Endodermal cell (in vitro differentiated cells): ENCODE results near the gene RTN1. TPM values are rescaled to one million over a fixed set of nuclear protein-coding genes. Genes with fewer than 3 reads are reported as not detected.

Experiments used
- DNase-seq: peaks from one replicate; pipeline ENCODE4 v3.0.0-alpha.2; 2017
- H3K27ac ChIP-seq: 2 replicates; pipeline ENCODE4 v1.5.1; 2013; ENCODE audit warnings: mild to moderate bottlenecking, low read depth, low read length, moderate library complexity
- H3K27me3 ChIP-seq: 2 replicates; pipeline ENCODE4 v1.6.1; 2013; ENCODE audit warnings: mild to moderate bottlenecking, low read length, moderate library complexity; ENCODE audit not compliant: insufficient read depth, control insufficient read depth, poor library complexity, severe bottlenecking
- H3K36me3 ChIP-seq: 2 replicates; pipeline ENCODE4 v1.7.0; 2013; ENCODE audit warnings: mild to moderate bottlenecking, low read length, moderate library complexity; ENCODE audit not compliant: control insufficient read depth, insufficient read depth
- H3K4me1 ChIP-seq: one replicate; pipeline ENCODE4 v1.7.0; 2013; ENCODE audit warnings: low read length; ENCODE audit not compliant: control insufficient read depth, insufficient read depth
- H3K4me3 ChIP-seq: 2 replicates; pipeline ENCODE4 v1.5.1; 2013; ENCODE audit warnings: mild to moderate bottlenecking, low read length, moderate library complexity
- H3K9ac ChIP-seq: 2 replicates; pipeline ENCODE4 v1.6.1; 2013; ENCODE audit warnings: mild to moderate bottlenecking, low read length, moderate library complexity; ENCODE audit not compliant: poor library complexity, severe bottlenecking; ENCODE audit errors: extremely low read depth
- H3K9me3 ChIP-seq: 2 replicates; pipeline ENCODE4 v1.6.1; 2013; ENCODE audit warnings: mild to moderate bottlenecking, low read length, moderate library complexity; ENCODE audit not compliant: control insufficient read depth
- H3K27ac Mint-ChIP-seq: 2 replicates; pipeline ENCODE4 v1.8.0; 2020; ENCODE audit warnings: mixed read lengths
- H3K27me3 Mint-ChIP-seq: 2 replicates; pipeline ENCODE4 v1.8.0; 2021; ENCODE audit warnings: mild to moderate bottlenecking, mixed read lengths; ENCODE audit not compliant: insufficient read depth
- H3K36me3 Mint-ChIP-seq: 2 replicates; pipeline ENCODE4 v1.8.0; 2020; ENCODE audit warnings: low read depth, mixed read lengths
- H3K4me1 Mint-ChIP-seq: 2 replicates; pipeline ENCODE4 v1.8.0; 2020; ENCODE audit warnings: mixed read lengths
- H3K4me3 Mint-ChIP-seq: 2 replicates; pipeline ENCODE4 v1.8.0; 2020; ENCODE audit warnings: mild to moderate bottlenecking, moderate library complexity, mixed read lengths
- H3K9me3 Mint-ChIP-seq: 2 replicates; pipeline ENCODE4 v1.8.0; 2020; ENCODE audit warnings: mild to moderate bottlenecking, mixed read lengths
- CTCF ChIP-seq: fragments of 200-600 bp; sonication (generic); conservative IDR thresholded peaks from 2 replicates; pipeline ENCODE4 v1.5.0; 2021; ENCODE audit warnings: antibody characterized with exemption, mild to moderate bottlenecking
- WGBS, 2 experiments: methylation state at CpG; one replicate each; pipeline versions ENCODE4 v1.1.5 to v1.1.7; 2013; ENCODE audit warnings: missing lambda C conversion rate in 2 of 2, mixed read lengths in 1 of 2; ENCODE audit not compliant: insufficient coverage in 1 of 2, insufficient read length in 1 of 2; 5-methylcytosine and 5-hydroxymethylcytosine counted together
- total RNA-seq, 2 donors: library from RNA; stranded (reverse); fragmentation: NEBNext Ultra II Directional in 1 of 2; extraction: Animal tissue kit (Norgen Biotek cat#: 25700) in 1 of 2; gene quantifications; 2 replicates in 1 of 2; 3 replicates in 1 of 2; pipeline ENCODE4 v1.2.1, GENCODE V29; 2021

Gene RTN1
- total RNA-seq, 2 donors from 2014 or later: 5.5 to 5.9 TPM

GRCh38 chr14:59846595-59846994, 24.0 kb downstream of the RTN1 start:
- no peak overlapping the region for H3K27ac Mint-ChIP-seq
- no peaks in the 10 kb centered on the region for H3K27me3 Mint-ChIP-seq
- 93% methylated on average over 2 of the region's 2 CpGs for WGBS, 2 experiments
- H3K4me3 Mint-ChIP-seq: no peak overlapping the region
- DNase-seq: no peak
- H3K9ac ChIP-seq: no peak overlapping the region
- no peaks in the 10 kb centered on the region for H3K4me1 Mint-ChIP-seq
- no peaks in the 10 kb centered on the region for H3K36me3 Mint-ChIP-seq
- no peaks in the 10 kb centered on the region for H3K9me3 ChIP-seq
- H3K9me3 Mint-ChIP-seq: no peaks in the 10 kb centered on the region
- H3K4me3 ChIP-seq: no peak overlapping the region
- TF ChIP-seq CTCF: no peak
- H3K27ac ChIP-seq: no peak overlapping the region
- H3K4me1 ChIP-seq: no peaks in the 10 kb centered on the region
- no peaks in the 10 kb centered on the region for H3K27me3 ChIP-seq
- no peaks in the 10 kb centered on the region for H3K36me3 ChIP-seq

- H3K4me3 ChIP-seq: no peak overlapping the region
- no peak overlapping the region for H3K9ac ChIP-seq
- no peaks in the 10 kb centered on the region for H3K4me1 ChIP-seq
- no peak overlapping the region for H3K27ac ChIP-seq
- Mint-ChIP-seq H3K4me1 (no peaks in the 10 kb centered on the region), H3K4me3 (no peak overlapping the region), H3K27me3 (no peaks in the 10 kb centered on the region), H3K27ac (no peak overlapping the region), H3K36me3 (no peaks in the 10 kb centered on the region), H3K9me3 (no peaks in the 10 kb centered on the region)
- H3K27me3 ChIP-seq: no peaks in the 10 kb centered on the region
- no peak for TF ChIP-seq CTCF
- no peaks in the 10 kb centered on the region for H3K36me3 ChIP-seq
- 89 to 95% methylated on average over 3 of the region's 3 CpGs for WGBS, 2 experiments
- H3K9me3 ChIP-seq: no peaks in the 10 kb centered on the region
- DNase-seq: no peak
Measured at GRCh38 chr14:59845245-59845644, 25.3 kb downstream of the RTN1 start.

GRCh38 chr14:59844186-59844812, 26.3 kb downstream of the RTN1 start:
- no peak overlapping the region for H3K4me3 Mint-ChIP-seq
- no peak for DNase-seq
- H3K4me1 ChIP-seq: no peaks in the 10 kb centered on the region
- no peak overlapping the region for H3K27ac ChIP-seq
- H3K4me1 Mint-ChIP-seq: no peaks in the 10 kb centered on the region
- H3K9ac ChIP-seq: no peak overlapping the region
- no peak overlapping the region for H3K4me3 ChIP-seq
- H3K27ac Mint-ChIP-seq: no peak overlapping the region
- H3K27me3 ChIP-seq: no peaks in the 10 kb centered on the region
- WGBS, 2 experiments: 88 to 89% methylated on average over 6 to 7 of the region's 8 CpGs
- H3K36me3 Mint-ChIP-seq: no peaks in the 10 kb centered on the region
- no peaks in the 10 kb centered on the region for H3K27me3 Mint-ChIP-seq
- H3K9me3 ChIP-seq: no peaks in the 10 kb centered on the region
- TF ChIP-seq CTCF: no peak
- no peaks in the 10 kb centered on the region for H3K9me3 Mint-ChIP-seq
- no peaks in the 10 kb centered on the region for H3K36me3 ChIP-seq
